HepG2 (cell line): ENCODE measurements around the gene HYPK. TPM values are rescaled to one million over a fixed set of nuclear protein-coding genes. Genes with fewer than 3 reads are reported as not detected.

ENCODE experiments used
- HOXD1 ChIP-seq: sonication (generic); formaldehyde crosslinking; IDR thresholded peaks from 2 replicates; pipeline ENCODE4 v1.5.0; 2020; ENCODE audit warnings: missing genetic modification reagents
- NFKB2 ChIP-seq: sonication (generic); formaldehyde crosslinking; IDR thresholded peaks from 2 replicates; pipeline ENCODE4 v1.4.0; 2020; ENCODE audit warnings: missing genetic modification reagents, borderline replicate concordance
- POLR2AphosphoS2 ChIP-seq: IDR thresholded peaks from 2 replicates; pipeline ENCODE4 v1.6.1; 2011; ENCODE audit warnings: low read depth, low read length, improper control_type of control experiment
- RARA ChIP-seq: IDR thresholded peaks from 2 replicates; pipeline ENCODE4 v1.6.1; 2016; ENCODE audit warnings: missing genetic modification reagents, missing compliant biosample characterization
- TMF1 ChIP-seq: sonication (generic); formaldehyde crosslinking; IDR thresholded peaks from 2 replicates; pipeline ENCODE4 v1.8.1; 2022; ENCODE audit warnings: low read depth, missing genetic modification reagents
- YEATS2 ChIP-seq: sonication (generic); formaldehyde crosslinking; IDR thresholded peaks from 2 replicates; pipeline ENCODE4 v1.4.0; 2020; ENCODE audit warnings: missing genetic modification reagents, borderline replicate concordance
- ZFP37 ChIP-seq: sonication (generic); formaldehyde crosslinking; IDR thresholded peaks from 2 replicates; pipeline ENCODE4 v1.4.0; 2020; ENCODE audit warnings: missing genetic modification reagents, borderline replicate concordance
- ZNF501 ChIP-seq: sonication (generic); formaldehyde crosslinking; IDR thresholded peaks from 2 replicates; pipeline ENCODE4 v1.5.1; 2020; ENCODE audit warnings: mild to moderate bottlenecking, moderate library complexity, missing genetic modification reagents
- ZNF75D ChIP-seq: sonication (generic); formaldehyde crosslinking; IDR thresholded peaks from 2 replicates; pipeline ENCODE4 v1.8.1; 2023; ENCODE audit warnings: missing genetic modification reagents, mild to moderate bottlenecking, borderline replicate concordance
- ZNF891 ChIP-seq: sonication (generic); formaldehyde crosslinking; IDR thresholded peaks from 2 replicates; pipeline ENCODE4 v1.5.0; 2020; ENCODE audit warnings: mild to moderate bottlenecking, missing genetic modification reagents
- ZSCAN9 ChIP-seq: IDR thresholded peaks from 2 replicates; pipeline ENCODE4 v1.6.1; 2016; ENCODE audit warnings: borderline replicate concordance
- polyA plus RNA-seq, 8 experiments: library from polyadenylated mRNA; depleted of rRNA in 3 of 8; stranded (reverse) in 7 of 8; unstranded in 1 of 8; fragments of >200 nt; fragmentation: Illumina TruSeq in 4 of 8; extraction: Trizol in 4 of 8; gene quantifications; 2 replicates each; pipeline versions ENCODE4 v1.2.1 to v1.2.3, GENCODE V29; 2011 to 2016; ENCODE audit warnings: low read depth in 4 of 8, missing spikeins in 1 of 8, mixed read lengths in 1 of 8; ENCODE audit not compliant: insufficient read depth in 1 of 8
- total RNA-seq, 5 experiments: library from RNA; depleted of rRNA; stranded (reverse); fragments of >200 nt; fragmentation: Illumina TruSeq; extraction: Trizol; gene quantifications; 2 replicates each; pipeline ENCODE4 v1.2.3, GENCODE V29; 2016; ENCODE audit warnings: low read depth in 1 of 5
- TF ChIP-seq, protein P1 (sequence below): sonication (generic); formaldehyde crosslinking; IDR thresholded peaks from 2 replicates; pipeline ENCODE4 v1.5.0; 2020; ENCODE audit warnings: mild to moderate bottlenecking, missing genetic modification reagents, borderline replicate concordance
- TF ChIP-seq, protein P2 (sequence below): sonication (generic); formaldehyde crosslinking; IDR thresholded peaks from 2 replicates; pipeline ENCODE4 v1.5.0; 2020; ENCODE audit warnings: mild to moderate bottlenecking, missing genetic modification reagents, moderate library complexity
- TF ChIP-seq, protein P3 (sequence below), 2 experiments: fragments of 450-650 bp in 1 of 2; sonication (generic) in 1 of 2; formaldehyde crosslinking; IDR thresholded peaks; 2 replicates each; pipeline versions ENCODE4 v1.5.0 to v1.8.0; 2020 to 2022; ENCODE audit warnings: mild to moderate bottlenecking in 1 of 2, missing genetic modification reagents in 1 of 2
- TF ChIP-seq, protein P4 (sequence below): sonication (generic); formaldehyde crosslinking; IDR thresholded peaks from 2 replicates; pipeline ENCODE4 v1.9.0; 2022; ENCODE audit warnings: missing genetic modification reagents, mild to moderate bottlenecking, borderline replicate concordance
- TF ChIP-seq, protein P5 (sequence below): sonication (generic); formaldehyde crosslinking; IDR thresholded peaks from 2 replicates; pipeline ENCODE4 v1.4.0; 2020; ENCODE audit warnings: missing genetic modification reagents
- TF ChIP-seq, protein P6 (sequence below): sonication (generic); formaldehyde crosslinking; IDR thresholded peaks from 2 replicates; pipeline ENCODE4 v1.5.1; 2020; ENCODE audit warnings: missing genetic modification reagents, mild to moderate bottlenecking, borderline replicate concordance

Gene HYPK
- total and polyA plus RNA-seq, 2 of the 13 experiments (the other 11 are each of a cell fraction or from before 2014, with no cell fraction given), result 13.5 to 16.5 TPM

DNA sequence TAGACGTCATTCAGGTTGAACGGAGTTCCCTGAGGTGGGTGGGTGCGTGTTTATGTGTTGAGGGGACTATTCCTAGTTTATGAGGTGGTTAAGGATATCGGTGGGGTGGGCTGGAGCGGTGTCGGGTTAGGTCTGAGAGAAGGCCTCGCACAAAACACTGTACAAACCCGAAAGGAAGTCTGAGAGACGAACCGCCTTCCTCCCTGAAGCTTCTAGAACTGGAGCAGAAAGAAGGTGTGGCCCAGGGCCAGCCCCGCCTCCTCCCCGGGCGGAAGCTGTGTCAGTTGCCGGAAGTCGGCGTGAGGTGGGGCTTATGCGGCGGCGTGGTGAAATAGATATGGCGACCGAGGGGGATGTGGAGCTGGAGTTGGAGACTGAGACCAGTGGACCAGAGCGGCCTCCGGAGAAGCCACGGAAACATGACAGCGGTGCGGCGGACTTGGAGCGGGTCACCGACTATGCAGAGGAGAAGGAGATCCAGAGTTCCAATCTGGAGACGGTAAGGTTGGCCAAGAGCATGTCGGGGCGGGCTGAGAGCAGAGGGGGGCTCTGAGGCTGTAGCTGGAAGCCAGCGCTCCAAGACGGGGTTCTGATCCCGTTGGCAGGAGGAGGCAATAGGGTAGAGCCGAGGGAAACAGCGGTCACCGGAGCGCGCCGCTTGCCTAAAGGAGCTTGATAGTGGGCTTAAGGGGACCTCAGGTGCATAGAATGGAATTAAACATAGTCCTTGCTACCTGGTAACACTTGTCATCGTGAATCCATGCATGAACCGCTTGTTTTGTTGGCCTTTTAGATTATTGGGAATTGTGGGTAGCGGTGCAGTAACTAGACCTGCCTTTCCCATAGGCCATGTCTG lies at the start of gene HYPK (continued):
- TF ChIP-seq, protein P1, sequence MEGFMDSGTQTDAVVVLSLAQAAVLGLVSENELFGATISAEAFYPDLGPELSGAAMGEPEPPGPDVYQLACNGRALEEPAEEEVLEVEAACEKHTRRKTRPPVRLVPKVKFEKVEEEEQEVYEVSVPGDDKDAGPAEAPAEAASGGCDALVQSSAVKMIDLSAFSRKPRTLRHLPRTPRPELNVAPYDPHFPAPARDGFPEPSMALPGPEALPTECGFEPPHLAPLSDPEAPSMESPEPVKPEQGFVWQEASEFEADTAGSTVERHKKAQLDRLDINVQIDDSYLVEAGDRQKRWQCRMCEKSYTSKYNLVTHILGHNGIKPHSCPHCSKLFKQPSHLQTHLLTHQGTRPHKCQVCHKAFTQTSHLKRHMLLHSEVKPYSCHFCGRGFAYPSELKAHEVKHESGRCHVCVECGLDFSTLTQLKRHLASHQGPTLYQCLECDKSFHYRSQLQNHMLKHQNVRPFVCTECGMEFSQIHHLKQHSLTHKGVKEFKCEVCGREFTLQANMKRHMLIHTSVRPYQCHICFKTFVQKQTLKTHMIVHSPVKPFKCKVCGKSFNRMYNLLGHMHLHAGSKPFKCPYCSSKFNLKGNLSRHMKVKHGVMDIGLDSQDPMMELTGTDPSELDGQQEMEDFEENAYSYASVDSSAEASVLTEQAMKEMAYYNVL (CRISPR knock-in tag), result 0 out of 2 replicates have a peak, but pooled peaks have one; percentile 43
- TF ChIP-seq NFKB2 (CRISPR knock-in tag) (no peak), POLR2AphosphoS2 (peak; percentile 84; the same call in 1 of the 2 replicates), HOXD1 (no peak), ZNF75D (CRISPR knock-in tag) (no peak), ZNF501 (CRISPR knock-in tag) (peak; percentile 93), ZFP37 (peak; percentile 50; the same call in 1 of the 2 replicates), YEATS2 (peak; percentile 67; the same call in 1 of the 2 replicates), RARA (peak; percentile 40; the same call in 1 of the 2 replicates), ZSCAN9 (CRISPR knock-in tag) (0 out of 2 replicates have a peak, but pooled peaks have one; percentile 27), TMF1 (CRISPR knock-in tag) (no peak), ZNF891 (CRISPR knock-in tag) (peak; percentile 90)
- TF ChIP-seq, protein P2, sequence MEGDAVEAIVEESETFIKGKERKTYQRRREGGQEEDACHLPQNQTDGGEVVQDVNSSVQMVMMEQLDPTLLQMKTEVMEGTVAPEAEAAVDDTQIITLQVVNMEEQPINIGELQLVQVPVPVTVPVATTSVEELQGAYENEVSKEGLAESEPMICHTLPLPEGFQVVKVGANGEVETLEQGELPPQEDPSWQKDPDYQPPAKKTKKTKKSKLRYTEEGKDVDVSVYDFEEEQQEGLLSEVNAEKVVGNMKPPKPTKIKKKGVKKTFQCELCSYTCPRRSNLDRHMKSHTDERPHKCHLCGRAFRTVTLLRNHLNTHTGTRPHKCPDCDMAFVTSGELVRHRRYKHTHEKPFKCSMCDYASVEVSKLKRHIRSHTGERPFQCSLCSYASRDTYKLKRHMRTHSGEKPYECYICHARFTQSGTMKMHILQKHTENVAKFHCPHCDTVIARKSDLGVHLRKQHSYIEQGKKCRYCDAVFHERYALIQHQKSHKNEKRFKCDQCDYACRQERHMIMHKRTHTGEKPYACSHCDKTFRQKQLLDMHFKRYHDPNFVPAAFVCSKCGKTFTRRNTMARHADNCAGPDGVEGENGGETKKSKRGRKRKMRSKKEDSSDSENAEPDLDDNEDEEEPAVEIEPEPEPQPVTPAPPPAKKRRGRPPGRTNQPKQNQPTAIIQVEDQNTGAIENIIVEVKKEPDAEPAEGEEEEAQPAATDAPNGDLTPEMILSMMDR (CRISPR knock-in tag), result no peak
- TF ChIP-seq, protein P3, sequence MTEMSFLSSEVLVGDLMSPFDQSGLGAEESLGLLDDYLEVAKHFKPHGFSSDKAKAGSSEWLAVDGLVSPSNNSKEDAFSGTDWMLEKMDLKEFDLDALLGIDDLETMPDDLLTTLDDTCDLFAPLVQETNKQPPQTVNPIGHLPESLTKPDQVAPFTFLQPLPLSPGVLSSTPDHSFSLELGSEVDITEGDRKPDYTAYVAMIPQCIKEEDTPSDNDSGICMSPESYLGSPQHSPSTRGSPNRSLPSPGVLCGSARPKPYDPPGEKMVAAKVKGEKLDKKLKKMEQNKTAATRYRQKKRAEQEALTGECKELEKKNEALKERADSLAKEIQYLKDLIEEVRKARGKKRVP (CRISPR knock-in tag; IDR thresholded peaks at IDR 0.05), result peak in 1 of 2 experiments; percentile 45; a peak in 1 of 4 replicates
- TF ChIP-seq, protein P4, sequence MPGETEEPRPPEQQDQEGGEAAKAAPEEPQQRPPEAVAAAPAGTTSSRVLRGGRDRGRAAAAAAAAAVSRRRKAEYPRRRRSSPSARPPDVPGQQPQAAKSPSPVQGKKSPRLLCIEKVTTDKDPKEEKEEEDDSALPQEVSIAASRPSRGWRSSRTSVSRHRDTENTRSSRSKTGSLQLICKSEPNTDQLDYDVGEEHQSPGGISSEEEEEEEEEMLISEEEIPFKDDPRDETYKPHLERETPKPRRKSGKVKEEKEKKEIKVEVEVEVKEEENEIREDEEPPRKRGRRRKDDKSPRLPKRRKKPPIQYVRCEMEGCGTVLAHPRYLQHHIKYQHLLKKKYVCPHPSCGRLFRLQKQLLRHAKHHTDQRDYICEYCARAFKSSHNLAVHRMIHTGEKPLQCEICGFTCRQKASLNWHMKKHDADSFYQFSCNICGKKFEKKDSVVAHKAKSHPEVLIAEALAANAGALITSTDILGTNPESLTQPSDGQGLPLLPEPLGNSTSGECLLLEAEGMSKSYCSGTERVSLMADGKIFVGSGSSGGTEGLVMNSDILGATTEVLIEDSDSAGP (CRISPR knock-in tag), result peak; percentile 88
- TF ChIP-seq, protein P5, sequence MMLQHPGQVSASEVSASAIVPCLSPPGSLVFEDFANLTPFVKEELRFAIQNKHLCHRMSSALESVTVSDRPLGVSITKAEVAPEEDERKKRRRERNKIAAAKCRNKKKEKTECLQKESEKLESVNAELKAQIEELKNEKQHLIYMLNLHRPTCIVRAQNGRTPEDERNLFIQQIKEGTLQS (CRISPR knock-in tag), result no peak
- TF ChIP-seq, protein P6, sequence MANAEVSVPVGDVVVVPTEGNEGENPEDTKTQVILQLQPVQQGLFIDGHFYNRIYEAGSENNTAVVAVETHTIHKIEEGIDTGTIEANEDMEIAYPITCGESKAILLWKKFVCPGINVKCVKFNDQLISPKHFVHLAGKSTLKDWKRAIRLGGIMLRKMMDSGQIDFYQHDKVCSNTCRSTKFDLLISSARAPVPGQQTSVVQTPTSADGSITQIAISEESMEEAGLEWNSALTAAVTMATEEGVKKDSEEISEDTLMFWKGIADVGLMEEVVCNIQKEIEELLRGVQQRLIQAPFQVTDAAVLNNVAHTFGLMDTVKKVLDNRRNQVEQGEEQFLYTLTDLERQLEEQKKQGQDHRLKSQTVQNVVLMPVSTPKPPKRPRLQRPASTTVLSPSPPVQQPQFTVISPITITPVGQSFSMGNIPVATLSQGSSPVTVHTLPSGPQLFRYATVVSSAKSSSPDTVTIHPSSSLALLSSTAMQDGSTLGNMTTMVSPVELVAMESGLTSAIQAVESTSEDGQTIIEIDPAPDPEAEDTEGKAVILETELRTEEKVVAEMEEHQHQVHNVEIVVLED (CRISPR knock-in tag), result peak; percentile 79
